ENCODE results near the gene KRT39. TPM values are rescaled to one million over a fixed set of nuclear protein-coding genes. Genes with fewer than 3 reads are reported as not detected.

Gene KRT39
- total RNA-seq, 4 donors from 2014 or later: not detected

- TF ChIP-seq CTCF (IDR thresholded peaks at IDR 0.05): no peak
- ATAC-seq (ENCODE audit: low FRiP score) (no peak), DNase-seq (ENCODE audit: low spot score) (no peak)
These were observed 17.5 kb upstream of the KRT39 start, which contains the start of gene KRT40 for GRCh38 chr17:40984226-40984625. TSS of gene KRT40 (minus strand) at chr17:40984326. CDS start at chr17:40984273, 53 bp downstream.

- no peak for TF ChIP-seq CTCF (IDR thresholded peaks at IDR 0.05)
- no peak for ATAC-seq (ENCODE audit: low FRiP score)
- no peak for DNase-seq (ENCODE audit: low spot score)
These were observed 14.4 kb upstream of the KRT39 start for GRCh38 chr17:40981115-40981514.

GRCh38 chr17:40980596-40980995, 13.8 kb upstream of the KRT39 start:
- DNase-seq (ENCODE audit: low spot score): no peak
- no peak for TF ChIP-seq CTCF (IDR thresholded peaks at IDR 0.05)
- ATAC-seq (ENCODE audit: low FRiP score): no peak

GRCh38 chr17:40980117-40980516, 13.4 kb upstream of the KRT39 start:
- ATAC-seq (ENCODE audit: low FRiP score) (no peak), DNase-seq (ENCODE audit: low spot score) (no peak)
- no peak for TF ChIP-seq CTCF (IDR thresholded peaks at IDR 0.05)

GRCh38 chr17:40978575-40979151, 11.9 kb upstream of the KRT39 start:
- no peak for ATAC-seq (ENCODE audit: low FRiP score)
- no peak for TF ChIP-seq CTCF (IDR thresholded peaks at IDR 0.05)
- DNase-seq (ENCODE audit: low spot score): no peak

- ATAC-seq (ENCODE audit: low FRiP score) (no peak), DNase-seq (ENCODE audit: low spot score) (no peak)
- no peak for TF ChIP-seq CTCF (IDR thresholded peaks at IDR 0.05)
These were observed 8.8 kb upstream of the KRT39 start for GRCh38 chr17:40975516-40975915.

GRCh38 chr17:40974366-40974765, 7.6 kb upstream of the KRT39 start:
- DNase-seq (ENCODE audit: low spot score) (no peak), ATAC-seq (ENCODE audit: low FRiP score) (no peak)
- no peak for TF ChIP-seq CTCF (IDR thresholded peaks at IDR 0.05)
